ENCODE measurements around the gene IGFL4.

Gene IGFL4

GRCh38 chr19:46018729-46019251 is 22.0 kb downstream of the IGFL4 start:
- no peak for DNase-seq (ENCODE audit: low spot score)
- no peak for TF ChIP-seq CTCF (IDR thresholded peaks at IDR 0.05; ENCODE audit: borderline replicate concordance, control extremely low read depth, extremely low read depth, insufficient read depth, missing control alignments)
- in situ Hi-C loops (cut with MboI; ENCODE audit: low sequenced_read_pairs, unreplicated experiment), result no loop called here

DNA sequence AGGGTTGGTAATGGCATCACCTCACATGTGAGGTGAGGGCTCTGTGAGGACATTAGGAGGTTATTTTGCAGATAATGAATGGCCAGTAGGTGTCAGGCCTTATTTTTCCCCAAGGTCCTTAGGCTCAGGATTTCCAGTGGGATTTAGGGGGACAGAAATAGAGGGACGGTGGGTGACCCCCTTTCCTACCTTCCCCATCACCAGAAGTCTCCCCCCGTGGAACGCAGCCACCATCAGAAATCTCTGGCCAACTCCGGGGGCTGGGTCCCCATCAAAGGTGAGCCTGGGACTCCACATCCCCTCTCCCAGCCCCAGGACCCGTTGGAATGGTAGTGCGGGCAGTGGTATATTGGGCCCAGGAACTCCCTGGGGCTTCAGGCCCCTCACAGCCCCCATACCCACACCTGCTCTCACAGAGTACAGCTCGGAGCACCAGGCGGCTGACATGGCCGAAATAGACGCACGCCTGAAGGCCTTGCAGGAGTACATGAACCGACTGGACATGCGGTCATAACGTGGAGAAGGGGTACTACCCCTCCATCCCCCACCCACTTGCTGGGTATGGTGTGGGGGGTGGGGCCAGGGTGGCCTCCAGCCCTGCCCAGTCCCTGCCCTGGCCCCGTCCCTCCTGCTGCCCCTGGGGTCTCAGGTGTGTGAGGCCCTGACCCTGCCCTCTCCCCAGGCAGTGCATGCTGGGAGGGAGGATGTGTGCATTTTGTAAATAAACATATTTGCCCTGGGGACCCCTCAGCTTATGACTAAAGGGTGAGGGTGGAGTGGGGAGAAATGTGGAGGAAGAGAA is 22.7 kb downstream of the IGFL4 start:
- no peak for TF ChIP-seq CTCF (IDR thresholded peaks at IDR 0.05; ENCODE audit: borderline replicate concordance, control extremely low read depth, extremely low read depth, insufficient read depth, missing control alignments)
- in situ Hi-C loops (cut with MboI; ENCODE audit: low sequenced_read_pairs, unreplicated experiment), result no loop called here
- DNase-seq (ENCODE audit: low spot score), result no peak

DNA sequence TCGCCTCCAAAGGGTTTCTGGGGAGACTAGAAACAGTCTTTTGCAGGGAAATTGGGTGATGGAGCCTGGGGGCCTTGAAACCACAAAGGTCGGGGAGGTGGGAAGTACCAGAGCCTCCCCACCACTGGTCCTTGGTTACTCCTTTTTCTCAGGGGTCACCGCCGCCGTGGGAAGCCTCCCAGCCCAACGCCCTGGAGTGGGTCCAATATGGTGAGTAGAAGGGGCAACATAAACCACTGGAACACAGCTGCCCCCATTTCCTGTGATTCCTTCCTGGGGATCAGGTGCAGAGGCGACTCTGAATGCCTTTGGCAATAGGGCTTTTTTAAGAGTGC is 23.7 kb downstream of the IGFL4 start:
- no peak for TF ChIP-seq CTCF (IDR thresholded peaks at IDR 0.05; ENCODE audit: borderline replicate concordance, control extremely low read depth, extremely low read depth, insufficient read depth, missing control alignments)
- no peak for DNase-seq (ENCODE audit: low spot score)
- in situ Hi-C loops (cut with MboI; ENCODE audit: low sequenced_read_pairs, unreplicated experiment), result no loop called here

DNA sequence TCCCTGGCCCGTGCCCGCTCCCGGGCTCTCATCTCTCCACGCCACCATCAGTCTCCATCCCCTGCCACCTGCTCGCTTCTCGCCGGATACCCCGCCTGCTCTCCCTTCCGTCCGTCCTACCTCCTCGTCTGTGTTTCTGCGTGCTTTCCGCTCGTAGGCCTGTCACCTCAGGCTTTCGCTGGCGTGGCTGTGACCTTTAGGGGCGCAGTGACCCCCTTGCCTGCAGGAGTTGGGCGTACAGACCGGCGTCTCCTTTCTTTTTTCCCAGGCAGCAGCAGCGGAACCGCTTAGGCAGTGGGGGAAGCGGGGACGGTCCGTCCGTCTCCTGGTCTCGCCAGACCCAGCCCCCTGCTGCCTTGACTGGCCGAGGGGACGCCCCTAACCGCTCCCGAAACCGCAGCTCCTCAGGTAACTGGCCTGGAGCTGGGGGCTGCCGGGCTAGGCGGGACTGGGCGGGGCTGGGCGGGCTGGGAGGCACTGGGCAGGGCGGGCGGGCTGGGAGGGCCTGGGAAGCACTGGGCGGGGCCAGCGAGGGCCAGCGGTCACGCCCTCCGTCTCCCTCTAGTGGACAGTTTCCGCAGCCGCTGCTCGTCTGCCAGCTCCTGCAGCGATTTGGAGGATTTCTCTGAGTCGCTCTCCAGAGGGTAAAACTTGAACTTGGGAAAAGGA is 24.2 kb downstream of the IGFL4 start:
- TF ChIP-seq CTCF (IDR thresholded peaks at IDR 0.05; ENCODE audit: borderline replicate concordance, control extremely low read depth, extremely low read depth, insufficient read depth, missing control alignments), result peak; percentile 85
- peak; percentile 94 for DNase-seq (ENCODE audit: low spot score)
- in situ Hi-C loops (cut with MboI; ENCODE audit: low sequenced_read_pairs, unreplicated experiment), result no loop called here

GRCh38 chr19:46015687-46016425 is 24.9 kb downstream of the IGFL4 start:
- in situ Hi-C loops (cut with MboI; ENCODE audit: low sequenced_read_pairs, unreplicated experiment), result no loop called here
- no peak for TF ChIP-seq CTCF (IDR thresholded peaks at IDR 0.05; ENCODE audit: borderline replicate concordance, control extremely low read depth, extremely low read depth, insufficient read depth, missing control alignments)
- DNase-seq (ENCODE audit: low spot score), result peak; percentile 63

- peak; percentile 83 for DNase-seq (ENCODE audit: low spot score)
- in situ Hi-C loops (cut with MboI; ENCODE audit: low sequenced_read_pairs, unreplicated experiment), result no loop called here
- TF ChIP-seq CTCF (IDR thresholded peaks at IDR 0.05; ENCODE audit: borderline replicate concordance, control extremely low read depth, extremely low read depth, insufficient read depth, missing control alignments), result no peak
These were observed 25.7 kb downstream of the IGFL4 start for GRCh38 chr19:46014941-46015686.
